NCI-H128 (cell line): ENCODE data around the gene PFKL.
"Not testable (repeated sequence)": the region's sequence is repeated elsewhere in the genome, so short reads cannot be mapped to it uniquely, and the experiment has no call there.

Experiments
- DNase-seq: peaks from one replicate; lab custom pipeline; 2025; ENCODE audit not compliant: unreplicated experiment; lab: John Stamatoyannopoulos, UW

PFKL gene

DNA sequence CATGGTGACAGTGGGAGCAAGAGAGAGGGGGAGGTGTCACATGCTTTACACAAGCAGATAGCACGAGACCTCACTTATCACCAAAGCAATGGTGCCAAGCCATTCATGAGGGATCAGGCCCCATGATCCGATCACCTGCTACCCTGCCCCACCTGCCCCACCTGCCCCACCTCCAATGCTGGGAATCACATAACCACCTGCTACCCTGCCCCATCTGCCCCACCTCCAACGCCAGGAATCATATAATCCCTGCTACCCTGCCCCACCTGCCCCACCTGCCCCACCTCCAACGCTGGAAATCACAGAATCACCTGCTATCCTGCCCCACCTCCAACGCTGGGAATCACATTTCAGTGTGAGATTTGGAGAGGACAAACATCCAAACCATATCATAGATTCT lies 24.8 kb upstream of the PFKL start:
- no peak for DNase-seq

DNA sequence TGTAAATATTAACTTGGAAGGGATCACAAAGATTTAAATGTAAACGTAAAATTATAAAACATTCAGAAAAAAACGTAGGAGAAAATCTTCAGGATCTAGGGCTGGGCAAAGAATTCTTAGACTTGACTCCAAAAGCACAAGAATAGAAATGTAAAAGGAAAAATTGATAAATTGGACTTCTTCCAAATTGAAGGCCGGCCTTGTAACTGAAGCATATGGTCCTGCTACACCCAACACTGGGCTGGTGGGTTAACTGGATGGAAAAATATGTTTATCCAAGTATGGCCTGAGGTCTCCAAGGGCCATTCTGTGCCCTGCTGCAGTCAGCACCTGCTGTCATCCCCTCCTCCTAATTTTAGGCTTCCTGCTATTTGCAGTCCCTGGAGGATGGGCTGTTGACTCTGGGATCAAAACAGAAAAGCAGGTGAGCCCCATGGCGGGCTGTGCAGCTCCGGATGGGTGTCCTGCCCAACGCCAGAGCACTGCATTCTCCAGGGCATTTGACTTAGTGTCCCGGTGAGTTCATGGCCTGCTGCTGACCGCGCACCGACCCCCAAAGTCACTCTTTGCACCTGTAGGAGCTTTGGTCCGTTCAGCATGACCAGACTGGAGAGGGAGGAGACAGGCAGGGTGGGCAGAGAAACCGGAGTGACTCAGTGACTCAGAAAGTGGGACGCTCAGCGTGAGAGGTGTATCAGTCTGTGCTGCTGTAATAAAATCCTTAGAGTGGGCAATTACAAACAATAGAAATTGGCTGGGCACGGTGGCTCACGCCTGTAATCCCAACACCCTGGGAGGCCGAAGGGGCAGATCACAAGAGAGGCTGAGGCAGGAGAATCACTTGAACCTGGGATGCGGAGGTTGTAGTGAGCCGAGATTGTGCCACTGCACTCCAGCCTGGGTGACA lies 20.2 kb upstream of the PFKL start:
- DNase-seq = no peak

DNA sequence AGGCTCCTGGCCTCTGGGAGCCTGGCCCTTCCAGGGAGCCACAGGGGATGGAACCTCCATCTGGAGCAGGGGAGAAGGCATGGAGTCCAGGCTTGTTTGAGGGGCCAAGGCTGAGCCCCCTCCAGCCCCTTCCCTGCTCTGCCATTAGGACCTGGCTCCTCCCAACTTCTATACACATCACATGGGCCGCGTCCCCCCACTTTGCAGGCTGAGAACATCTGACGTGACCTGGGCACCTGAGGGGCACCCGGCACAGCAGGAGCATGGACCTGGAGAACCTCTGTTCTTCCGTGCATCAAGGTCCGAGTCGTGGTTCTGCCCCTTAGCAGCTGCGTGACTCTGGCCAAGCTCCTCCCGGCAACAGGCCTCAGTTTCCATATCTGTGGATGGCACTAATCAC lies 18.1 kb upstream of the PFKL start:
- no peak for DNase-seq

DNA sequence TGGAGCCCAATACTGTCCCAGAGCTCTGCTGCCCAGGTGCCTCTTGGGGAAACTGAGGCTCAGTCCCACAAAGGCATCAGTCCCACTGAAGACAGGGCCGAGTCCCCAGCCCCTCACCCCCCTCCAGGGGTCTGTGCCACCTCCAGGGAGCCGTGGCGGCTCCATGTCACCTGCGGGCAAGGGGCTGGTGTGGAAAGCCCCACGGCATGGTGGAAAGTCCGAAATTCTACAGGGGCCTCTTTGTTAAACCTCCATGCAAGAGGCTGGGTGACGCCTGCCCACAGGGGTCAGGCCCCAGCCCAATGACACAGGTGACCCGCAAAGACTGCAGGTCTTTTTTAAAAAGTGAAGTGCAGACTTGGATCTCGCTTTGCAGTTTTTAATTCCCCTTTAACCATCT lies 17.5 kb upstream of the PFKL start:
- no peak for DNase-seq

DNA sequence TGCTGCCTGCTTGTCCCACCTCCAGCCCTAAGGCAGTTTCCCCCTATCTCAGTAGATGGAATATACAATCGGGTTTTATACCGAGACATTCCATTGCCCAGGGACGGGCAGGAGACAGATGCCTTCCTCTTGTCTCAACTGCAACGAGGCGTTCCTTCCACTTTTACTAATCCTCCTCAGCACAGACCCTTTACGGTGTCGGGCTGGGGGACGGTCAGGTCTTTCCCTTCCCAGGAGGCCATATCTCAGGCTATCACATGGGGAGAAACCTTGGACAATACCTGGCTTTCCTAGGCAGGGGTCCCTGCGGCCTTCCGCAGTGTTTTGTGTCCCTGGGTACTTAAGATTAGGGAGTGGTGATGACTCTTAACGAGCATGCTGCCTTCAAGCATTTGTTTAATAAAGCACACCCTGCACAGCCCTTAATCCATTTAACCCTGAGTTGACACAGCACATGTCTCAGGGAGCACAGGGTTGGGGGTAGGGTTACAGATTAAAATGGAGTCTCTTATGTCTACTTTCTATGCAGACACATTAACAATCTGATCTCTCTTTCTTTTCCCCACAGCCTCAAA lies 16.6 kb upstream of the PFKL start:
- DNase-seq = not testable (repeated sequence)

DNA sequence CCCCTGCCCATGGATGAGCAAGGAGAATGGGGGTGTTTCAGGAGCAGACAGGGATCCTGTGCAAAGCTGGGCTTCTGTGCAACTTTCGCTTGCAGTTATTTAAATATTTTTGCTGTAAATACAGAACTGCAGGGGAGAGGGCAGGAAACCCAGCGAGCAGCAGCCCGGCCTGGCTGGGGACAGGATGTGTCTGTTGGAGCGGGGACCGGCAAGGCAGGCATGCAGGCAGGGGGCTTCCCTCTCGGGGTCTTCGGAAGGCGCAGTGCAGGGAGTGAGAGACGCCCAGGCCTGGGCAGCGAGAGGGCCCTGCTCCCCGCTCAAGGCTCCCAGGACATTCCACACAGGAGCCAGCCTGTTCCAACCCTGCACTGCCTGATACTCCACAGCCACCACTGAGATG lies 15.9 kb upstream of the PFKL start:
- DNase-seq = no peak

DNA sequence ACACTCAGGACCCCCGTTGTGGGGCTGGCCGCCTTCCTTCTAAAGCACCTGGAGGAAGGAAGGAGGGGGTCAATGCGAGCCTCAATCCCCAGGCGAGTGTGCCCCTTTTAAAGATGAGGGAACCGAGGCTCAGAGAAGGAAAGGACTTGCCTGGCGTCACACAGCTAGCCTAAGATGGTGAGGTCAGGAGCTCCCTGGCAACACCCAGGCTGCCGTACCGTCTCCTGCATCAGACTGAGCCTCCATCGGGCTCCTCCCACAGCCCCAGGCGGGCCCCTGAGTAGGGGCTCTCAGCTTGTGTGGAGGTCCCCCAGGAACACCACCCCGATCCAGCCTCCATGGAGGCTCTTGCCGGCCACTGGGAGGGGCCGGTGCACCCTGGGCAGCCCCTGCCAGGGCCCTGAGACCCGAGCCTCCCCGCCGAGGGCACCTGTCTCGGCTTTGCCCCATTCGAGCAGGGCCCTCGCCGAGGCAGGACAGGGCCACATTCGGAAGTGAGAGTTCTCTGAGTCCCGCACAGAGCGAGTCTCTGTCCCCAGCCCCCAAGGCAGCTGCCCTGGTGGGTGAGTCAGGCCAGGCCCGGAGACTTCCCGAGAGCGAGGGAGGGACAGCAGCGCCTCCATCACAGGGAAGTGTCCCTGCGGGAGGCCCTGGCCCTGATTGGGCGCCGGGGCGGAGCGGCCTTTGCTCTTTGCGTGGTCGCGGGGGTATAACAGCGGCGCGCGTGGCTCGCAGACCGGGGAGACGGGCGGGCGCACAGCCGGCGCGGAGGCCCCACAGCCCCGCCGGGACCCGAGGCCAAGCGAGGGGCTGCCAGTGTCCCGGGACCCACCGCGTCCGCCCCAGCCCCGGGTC lies 14.5 kb upstream of the PFKL start, which contains the start of gene AIRE:
TSS of gene AIRE (plus strand) at position 739 of the 855 bp plus-strand sequence. CDS start 131 bp downstream, outside the sequence.
- DNase-seq = no peak

DNA sequence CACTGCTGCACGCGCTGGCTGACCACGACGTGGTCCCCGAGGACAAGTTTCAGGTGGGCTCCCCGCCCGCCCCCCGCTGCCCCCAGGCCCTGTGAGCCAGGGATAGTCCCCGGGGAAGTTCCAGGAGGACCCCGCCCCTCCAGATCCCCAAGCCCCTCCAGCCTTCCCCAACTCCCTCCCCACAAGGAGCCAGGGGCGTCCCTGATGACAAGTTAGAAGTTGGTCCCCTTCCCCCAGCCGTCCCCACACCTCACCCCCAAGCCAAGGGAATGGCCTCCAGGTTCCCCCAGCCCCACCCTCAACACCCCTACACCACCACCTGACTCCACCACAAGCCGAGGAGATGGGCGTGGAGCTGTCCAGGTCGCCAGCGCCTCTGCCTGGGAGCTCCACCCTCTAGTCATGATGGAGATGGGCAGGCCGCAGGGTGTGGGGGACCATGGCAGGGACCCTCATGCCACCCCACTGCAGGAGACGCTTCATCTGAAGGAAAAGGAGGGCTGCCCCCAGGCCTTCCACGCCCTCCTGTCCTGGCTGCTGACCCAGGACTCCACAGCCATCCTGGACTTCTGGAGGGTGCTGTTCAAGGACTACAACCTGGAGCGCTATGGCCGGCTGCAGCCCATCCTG lies 13.7 kb upstream of the PFKL start:
- no peak for DNase-seq

DNA sequence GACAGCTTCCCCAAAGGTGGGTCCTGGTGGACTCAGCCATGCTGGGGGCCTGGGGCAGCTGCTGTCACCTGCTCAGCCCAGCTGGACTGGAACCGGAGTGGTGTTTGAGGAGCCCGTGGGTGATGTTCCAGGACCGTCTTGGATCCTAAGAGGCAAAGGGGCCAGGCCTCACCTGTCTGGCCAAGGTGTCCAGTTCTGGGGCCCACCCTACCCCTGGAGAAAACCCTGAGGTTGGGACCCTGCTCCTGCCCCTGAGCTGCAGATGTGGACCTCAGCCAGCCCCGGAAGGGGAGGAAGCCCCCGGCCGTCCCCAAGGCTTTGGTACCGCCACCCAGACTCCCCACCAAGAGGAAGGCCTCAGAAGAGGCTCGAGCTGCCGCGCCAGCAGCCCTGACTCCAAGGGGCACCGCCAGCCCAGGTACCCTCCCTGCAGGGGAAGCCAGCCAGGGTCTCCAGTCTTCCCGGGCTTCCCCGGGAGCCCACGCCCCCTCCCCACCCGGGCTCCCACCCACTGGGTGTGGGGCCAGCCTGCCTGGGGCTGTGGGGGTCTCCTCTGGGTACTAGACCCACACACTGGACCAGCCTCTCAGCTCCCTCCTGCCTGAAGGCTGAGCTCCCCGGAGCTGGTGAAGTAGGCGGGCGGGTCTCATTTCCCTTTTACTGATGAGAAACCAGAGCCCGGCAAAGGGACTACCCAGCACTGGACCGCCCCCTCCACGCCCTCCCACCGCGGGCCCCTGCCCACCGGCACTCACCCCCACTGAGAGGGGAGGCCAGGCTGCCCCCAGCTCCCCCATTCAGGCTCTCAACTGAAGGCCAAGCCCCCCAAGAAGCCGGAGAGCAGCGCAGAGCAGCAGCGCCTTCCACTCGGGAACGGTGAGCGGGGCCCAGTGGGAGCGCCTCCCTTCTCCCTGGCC lies 12.9 kb upstream of the PFKL start:
- no peak for DNase-seq

DNA sequence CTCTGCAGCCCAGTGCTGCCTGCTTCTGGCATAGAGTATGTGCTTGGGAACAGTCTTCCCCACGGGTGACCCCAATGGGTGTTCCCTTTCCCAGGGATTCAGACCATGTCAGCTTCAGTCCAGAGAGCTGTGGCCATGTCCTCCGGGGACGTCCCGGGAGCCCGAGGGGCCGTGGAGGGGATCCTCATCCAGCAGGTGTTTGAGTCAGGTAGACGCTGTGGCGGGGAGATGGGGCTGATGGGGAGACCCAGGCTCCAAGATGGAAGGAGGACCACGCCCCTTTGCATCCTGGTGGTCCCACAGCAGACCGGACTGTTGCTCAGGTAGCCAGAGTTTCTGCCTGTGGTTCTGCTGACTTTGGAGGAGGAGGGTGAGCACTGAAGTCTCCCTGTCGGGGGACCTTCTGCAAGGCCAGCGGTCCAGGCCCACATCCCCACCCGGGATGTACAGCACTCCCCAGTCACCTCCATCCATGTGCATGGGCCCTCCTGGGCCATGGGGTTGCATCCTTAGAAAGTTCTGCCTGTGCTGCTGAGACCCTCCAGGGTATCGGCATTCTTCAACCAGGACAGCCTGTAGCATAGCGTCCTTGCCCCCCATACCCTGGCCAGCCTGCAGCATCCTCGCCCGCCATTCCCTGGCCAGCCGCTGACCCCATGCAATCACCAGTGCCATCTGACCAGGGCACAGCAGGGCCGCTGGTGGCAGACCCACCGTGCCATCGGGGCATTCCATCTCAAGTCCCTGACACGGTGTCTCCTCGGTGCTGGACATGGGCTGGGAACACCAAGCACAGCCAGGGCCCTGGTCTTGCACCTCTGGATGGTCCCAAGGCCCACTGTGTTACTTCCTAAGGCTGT lies 11.4 kb upstream of the PFKL start:
- no peak for DNase-seq

DNA sequence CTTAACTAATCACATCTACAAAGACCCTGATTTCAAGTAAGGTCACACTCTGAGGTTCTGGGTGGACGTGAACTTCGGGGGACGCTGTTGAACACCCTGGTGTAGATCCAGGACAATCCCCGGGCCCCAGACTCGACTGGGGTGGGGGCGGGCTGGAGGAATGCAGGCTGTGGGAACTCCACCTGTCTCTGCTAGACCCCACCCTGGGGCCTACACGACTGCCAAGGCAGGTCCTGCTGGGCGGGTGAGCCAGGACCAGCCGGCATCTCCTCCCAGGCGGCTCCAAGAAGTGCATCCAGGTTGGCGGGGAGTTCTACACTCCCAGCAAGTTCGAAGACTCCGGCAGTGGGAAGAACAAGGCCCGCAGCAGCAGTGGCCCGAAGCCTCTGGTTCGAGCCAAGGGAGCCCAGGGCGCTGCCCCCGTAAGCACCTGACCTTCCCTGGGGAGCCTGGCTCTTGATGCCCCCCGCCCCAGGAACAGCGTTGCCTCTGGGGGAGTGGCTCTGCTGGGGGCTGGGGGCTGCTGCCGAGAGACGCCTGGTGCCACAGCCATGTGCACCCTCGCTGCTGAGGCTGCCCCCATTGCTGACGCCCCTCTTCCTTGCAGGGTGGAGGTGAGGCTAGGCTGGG lies 10.4 kb upstream of the PFKL start:
- no peak for DNase-seq

DNA sequence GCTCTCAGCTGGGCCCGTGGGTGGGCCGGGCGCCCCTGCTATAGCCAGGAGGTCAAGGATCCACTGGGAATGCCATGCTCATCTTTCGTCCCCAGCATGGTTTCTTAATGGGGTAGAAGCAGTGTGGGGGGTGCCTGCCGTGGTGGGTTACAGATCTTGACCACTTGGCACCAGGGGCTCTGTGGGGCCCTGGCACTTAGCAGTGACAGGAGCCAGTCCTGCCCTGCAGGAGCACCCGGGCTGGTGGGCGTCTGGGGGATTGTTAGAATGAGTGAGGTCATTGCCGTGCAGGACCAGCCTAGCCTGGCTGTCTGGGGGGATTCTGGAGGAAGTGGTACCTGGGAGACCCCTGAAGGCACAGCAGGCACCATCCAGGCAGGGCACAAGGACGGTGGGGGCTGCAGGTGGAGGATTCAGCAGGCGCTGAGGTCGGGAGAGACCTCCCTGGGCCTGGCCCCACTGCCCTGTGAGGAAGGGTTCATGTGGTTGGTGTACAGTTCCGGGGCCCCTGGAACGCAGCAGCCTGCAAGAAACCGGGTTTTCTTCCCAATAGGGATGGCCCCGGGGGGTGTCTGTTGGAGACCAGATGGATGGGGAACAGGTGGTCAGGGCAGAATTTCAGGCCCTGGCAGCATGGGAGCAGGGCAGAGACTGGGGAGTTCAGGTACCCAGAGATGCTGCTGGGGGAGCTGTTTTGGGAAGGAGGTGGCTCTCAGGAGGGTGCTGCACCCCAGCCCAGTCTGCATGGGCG lies 9.4 kb upstream of the PFKL start:
- DNase-seq = no peak

DNA sequence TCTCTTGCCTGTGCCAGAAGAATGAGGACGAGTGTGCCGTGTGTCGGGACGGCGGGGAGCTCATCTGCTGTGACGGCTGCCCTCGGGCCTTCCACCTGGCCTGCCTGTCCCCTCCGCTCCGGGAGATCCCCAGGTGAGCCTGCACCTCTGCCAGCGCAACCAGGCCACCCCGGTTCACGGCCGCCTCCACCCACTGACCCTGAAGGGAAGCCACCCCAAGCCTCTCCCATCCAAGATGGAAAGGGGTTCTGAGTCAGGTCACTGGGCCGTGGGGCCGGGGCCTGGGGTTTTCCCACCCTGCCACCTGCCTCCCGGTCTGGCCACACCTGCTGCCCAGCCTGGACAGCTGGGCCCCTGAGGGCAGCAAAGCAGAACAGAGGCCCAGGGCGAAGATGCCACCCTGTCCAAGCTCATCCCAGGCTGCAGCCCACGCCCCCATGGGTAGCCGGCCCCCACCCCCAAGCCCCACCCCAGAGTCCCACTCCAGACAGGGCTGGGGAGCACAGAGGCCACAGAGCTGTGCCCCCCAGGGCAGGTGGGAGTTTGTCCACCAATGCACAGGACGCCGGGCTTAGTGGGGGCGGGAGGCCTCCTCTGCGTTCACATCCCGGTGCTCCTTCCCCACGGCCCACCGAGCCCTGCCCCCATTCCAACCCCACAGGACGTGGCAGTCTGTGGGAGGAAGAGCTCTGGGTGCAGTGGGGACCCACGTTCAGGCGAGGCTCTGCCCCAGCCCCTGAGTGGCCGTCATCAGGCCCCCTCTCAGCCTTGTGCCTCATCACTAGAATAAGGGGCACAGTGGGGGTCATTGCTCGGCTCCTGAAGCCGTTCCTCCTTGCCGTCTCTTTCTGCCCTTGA lies 8.5 kb upstream of the PFKL start:
- no peak for DNase-seq

DNA sequence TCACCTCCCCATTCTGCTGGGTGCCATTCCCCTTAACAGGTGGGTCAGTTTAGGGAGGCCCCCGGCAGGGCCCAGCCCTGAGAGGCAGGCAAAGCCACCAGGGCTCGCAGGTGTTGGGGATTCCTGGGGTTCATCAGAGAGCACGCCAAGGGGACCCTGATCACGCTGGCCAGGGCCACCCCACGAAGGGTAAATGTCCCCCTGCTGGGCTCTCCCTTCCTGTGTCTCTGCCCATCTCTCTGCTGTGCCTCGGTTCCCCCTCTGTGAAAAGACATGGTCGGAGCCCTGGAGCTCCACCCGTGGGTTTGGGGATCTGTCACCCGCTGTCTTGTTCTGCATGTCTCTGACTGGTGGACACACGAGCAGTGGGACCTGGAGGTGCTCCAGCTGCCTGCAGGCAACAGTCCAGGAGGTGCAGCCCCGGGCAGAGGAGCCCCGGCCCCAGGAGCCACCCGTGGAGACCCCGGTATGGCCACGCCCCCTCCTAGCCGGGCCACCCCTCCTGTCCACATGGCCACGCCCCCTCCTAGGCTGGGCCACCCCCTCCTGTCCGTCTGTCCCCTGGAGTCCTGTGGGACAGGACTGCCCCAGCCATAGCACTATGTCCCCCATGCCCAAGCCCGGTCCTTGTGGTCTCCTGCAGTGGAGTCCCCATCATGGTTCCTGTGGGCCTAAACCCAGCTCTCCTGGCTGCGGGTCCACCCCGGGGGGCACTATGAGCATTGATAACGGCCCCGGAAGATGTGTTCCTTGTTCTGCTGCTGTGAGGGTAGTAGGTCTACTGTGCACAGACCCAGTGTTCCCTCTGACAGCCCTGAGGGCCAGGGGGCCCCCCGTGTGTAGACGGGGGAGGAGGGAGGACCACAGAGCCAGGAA lies 7.7 kb upstream of the PFKL start:
- DNase-seq = no peak

DNA sequence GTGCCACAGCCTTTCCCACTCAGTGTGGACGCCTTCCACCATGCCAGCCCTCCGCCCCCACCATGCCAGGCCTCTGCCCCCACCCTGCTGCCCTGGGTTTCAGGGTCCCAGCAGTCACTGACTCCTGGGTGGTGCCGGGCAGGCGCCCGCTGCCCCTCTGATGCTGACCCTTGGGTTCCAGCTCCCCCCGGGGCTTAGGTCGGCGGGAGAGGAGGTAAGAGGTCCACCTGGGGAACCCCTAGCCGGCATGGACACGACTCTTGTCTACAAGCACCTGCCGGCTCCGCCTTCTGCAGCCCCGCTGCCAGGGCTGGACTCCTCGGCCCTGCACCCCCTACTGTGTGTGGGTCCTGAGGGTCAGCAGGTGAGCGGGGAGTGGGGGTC lies 7.0 kb upstream of the PFKL start:
- DNase-seq = no peak

DNA sequence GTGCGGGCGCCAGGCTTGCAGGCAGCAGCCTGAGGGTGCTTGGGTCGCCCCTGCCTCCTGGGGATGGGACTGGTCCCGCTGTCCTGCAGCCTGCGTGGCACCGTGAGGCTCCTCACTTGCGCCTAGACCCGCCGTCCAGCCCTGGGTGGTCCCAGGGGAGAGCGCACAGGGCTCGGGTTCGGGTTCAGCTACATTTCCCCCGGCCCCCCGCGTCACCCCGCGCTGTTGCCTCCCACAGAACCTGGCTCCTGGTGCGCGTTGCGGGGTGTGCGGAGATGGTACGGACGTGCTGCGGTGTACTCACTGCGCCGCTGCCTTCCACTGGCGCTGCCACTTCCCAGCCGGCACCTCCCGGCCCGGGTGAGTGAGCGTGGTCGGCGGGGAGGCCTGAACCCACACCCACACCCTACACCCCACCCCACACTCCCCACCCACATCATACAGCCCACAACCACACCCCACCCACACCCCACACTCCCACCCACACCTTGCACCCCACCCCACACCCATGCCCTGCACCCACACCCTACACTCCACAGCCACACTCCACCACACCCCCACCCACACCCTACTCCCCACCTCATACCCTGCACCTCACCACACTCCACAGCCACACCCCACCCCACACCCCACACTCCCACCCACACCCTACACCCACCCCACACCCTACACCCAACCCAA lies 6.2 kb upstream of the PFKL start:
- no peak for DNase-seq
